Mucosa of descending colon (tissue), 3 donors: Measurements from ENCODE around the gene SLAMF1. TPM values are rescaled to one million over a fixed set of nuclear protein-coding genes. Genes with fewer than 3 reads are reported as not detected.
A peak's percentile ranks its signal among the peaks of the same experiment; 100 is the strongest.
"Not testable (repeated sequence)": the region's sequence is repeated elsewhere in the genome, so short reads cannot be mapped to it uniquely, and the experiment has no call there.

Experiments used
- ATAC-seq: fragments of 200-7000 bp; cut with Tn5 transposase; one replicate; pipeline ENCODE4 v1.9.1; 2020; ENCODE audit warnings: mild to moderate bottlenecking, moderate library complexity
- DNase-seq, 3 donors: peaks; one replicate each; pipeline ENCODE4 v3.0.0-alpha.2; 2020
- H3K36me3 ChIP-seq: fragments of 200-600 bp; one replicate; pipeline ENCODE4 v1.8.0; 2021; ENCODE audit warnings: low read depth, mild to moderate bottlenecking
- H3K4me1 ChIP-seq: fragments of 200-600 bp; one replicate; pipeline ENCODE4 v1.8.0; 2021; ENCODE audit warnings: low read depth, mild to moderate bottlenecking
- H3K4me3 ChIP-seq: fragments of 200-600 bp; one replicate; pipeline ENCODE4 v1.8.0; 2021; ENCODE audit warnings: mild to moderate bottlenecking
- H3K9me3 ChIP-seq: fragments of 200-600 bp; one replicate; pipeline ENCODE4 v1.8.0; 2021; ENCODE audit warnings: mild to moderate bottlenecking
- CTCF ChIP-seq: fragments of 200-600 bp; IDR thresholded peaks from one replicate; pipeline ENCODE4 v1.8.0; 2022; ENCODE audit warnings: antibody characterized with exemption, mild to moderate bottlenecking
- intact Hi-C, 2 donors: fragments of 100-400 bp; cut with DNase I in 1 of 2; cut with micrococcal nuclease in 1 of 2; formaldehyde crosslinking; loops; one replicate each; pipeline versions ENCODE4 v1.11.0 to v1.11.1; 2022; cut with DNase I, micrococcal nuclease
- total RNA-seq, 3 donors: library from RNA; stranded (reverse); fragmentation: NEBNext Ultra II Directional in 2 of 3; extraction: Animal tissue kit (Norgen Biotek cat#: 25700) in 2 of 3; gene quantifications; one replicate each; pipeline versions ENCODE4 v1.2.1 to v1.2.4, GENCODE V29; 2021 to 2023
- donor health status: DM: no; HTN: no; CAD: no; lungs with moderate emphysema.
- donor health status: DM: no; HTN: no; CAD: no.
- donor health status: DM: no; HTN: yes; CAD: no.

SLAMF1 gene
- total RNA-seq, 3 donors from 2014 or later: 1.1 to 2.2 (median 1.6) TPM

DNA sequence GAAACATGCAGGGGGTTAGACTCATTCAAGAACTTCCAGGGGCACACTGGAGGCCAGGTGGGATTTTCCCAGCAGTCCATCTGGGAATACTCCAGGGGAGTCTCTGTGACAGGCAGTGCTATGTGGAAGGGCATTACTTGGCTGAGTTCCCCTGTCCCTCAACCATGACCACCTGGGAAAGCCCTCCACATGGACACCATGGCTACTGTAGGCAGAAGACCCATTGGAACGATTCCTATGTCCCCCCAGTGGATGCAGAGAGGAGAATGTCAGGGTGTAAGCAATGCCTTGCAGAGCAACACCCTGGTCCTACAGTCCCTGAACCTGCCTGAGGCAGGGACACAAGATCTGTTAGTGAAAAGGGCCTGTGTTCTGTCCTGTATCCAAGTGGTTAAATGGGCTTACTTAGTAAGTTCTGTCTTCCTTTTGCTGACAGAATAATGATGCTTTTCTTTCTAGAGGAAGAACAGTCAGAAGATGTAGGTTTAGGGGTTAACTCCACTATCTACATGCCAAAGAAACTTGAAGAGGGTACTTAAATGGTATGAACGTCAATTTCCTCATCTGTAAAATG lies 13.4 kb downstream of the SLAMF1 start:
- intact Hi-C loops: no loop called here
- no peak for TF ChIP-seq CTCF
- no peaks in the 10 kb centered on the region for H3K9me3 ChIP-seq
- no peak for ATAC-seq
- H3K36me3 ChIP-seq: no peaks in the 10 kb centered on the region
- no peak overlapping the region for H3K4me3 ChIP-seq
- H3K4me1 ChIP-seq: no peaks in the 10 kb centered on the region
- DNase-seq: no peak

DNA sequence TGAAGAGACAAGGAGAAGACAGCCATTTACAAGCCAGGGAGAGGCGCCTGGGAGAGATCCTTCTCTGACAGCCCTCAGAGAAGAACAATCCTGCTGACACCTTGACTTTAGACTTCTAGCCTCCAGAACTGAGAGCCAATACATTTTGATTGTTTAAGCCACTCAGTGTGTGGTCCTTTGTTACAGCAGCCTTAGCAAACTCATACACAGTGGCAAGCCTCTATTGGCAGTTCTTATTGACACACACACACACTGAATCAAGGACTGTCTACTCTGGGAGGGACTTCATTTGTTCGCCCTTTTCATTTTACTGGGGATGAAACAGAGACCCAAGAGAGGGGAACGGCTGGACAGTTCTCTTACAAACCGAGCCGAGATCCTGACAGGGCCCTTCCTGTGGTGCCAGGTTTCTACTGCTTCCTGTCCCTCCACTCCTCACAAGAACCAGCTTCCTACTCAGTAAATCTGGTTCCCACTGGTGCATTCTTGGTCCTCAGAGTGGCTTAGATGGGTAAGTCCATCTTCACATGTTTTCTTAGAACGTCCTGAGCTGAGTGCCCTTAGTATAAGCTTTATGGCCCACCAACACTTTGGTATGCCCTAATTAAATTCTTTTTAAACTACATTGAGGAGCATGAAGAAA lies 14.7 kb downstream of the SLAMF1 start:
- intact Hi-C loops: no loop called here
- no peak overlapping the region for H3K4me3 ChIP-seq
- H3K9me3 ChIP-seq: no peaks in the 10 kb centered on the region
- no peak for TF ChIP-seq CTCF
- H3K36me3 ChIP-seq: no peaks in the 10 kb centered on the region
- ATAC-seq: no peak
- no peak for DNase-seq
- no peaks in the 10 kb centered on the region for H3K4me1 ChIP-seq

DNA sequence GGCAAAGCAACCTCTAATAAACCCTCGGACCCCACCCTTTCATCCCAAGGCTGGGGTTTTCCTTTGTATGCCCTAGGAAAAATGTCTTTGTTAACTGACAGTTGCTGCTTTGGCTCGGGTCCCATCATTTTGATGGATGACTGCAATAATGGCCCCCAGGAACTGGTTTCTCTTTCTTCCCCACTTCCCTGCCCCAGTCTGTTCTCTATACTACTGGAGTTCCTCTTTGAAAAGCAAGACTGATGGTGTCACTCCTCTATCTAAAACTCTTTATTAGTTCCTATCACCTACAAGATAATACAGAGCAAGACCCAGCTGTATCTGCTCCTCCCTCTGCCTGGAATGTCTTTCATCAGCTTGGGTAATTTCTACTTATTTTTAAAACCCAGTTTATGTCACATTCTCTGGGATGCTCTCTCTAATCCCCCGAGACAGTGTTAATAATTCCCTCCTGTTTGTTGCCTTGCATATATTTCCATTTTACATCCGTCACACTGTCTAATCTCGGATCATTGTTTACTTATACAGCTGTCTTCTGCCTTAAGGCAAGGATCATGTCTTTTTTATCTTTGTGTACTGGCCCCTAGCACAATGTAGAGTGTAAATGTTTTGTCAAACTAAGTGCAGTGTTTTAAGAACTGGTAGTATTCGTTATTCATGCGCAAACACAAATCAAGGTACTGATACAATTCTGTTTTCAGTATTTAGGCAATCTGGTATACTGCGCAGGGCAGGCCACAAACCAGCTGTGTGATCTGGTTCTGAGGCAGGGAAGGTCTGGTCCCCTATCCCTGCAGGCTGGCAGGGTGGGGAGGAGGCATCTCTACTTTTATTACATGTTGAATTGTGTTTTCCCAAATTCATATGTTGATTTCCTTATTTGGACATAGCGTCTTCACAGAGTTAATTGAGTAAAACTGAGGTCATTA lies 16.1 kb downstream of the SLAMF1 start:
- Histone ChIP-seq H3K9me3 (no peaks in the 10 kb centered on the region), H3K4me1 (no peaks in the 10 kb centered on the region), H3K36me3 (no peaks in the 10 kb centered on the region), H3K4me3 (no peak overlapping the region)
- no peak for ATAC-seq
- no peak for DNase-seq
- no peak for TF ChIP-seq CTCF
- intact Hi-C loops: no loop called here

DNA sequence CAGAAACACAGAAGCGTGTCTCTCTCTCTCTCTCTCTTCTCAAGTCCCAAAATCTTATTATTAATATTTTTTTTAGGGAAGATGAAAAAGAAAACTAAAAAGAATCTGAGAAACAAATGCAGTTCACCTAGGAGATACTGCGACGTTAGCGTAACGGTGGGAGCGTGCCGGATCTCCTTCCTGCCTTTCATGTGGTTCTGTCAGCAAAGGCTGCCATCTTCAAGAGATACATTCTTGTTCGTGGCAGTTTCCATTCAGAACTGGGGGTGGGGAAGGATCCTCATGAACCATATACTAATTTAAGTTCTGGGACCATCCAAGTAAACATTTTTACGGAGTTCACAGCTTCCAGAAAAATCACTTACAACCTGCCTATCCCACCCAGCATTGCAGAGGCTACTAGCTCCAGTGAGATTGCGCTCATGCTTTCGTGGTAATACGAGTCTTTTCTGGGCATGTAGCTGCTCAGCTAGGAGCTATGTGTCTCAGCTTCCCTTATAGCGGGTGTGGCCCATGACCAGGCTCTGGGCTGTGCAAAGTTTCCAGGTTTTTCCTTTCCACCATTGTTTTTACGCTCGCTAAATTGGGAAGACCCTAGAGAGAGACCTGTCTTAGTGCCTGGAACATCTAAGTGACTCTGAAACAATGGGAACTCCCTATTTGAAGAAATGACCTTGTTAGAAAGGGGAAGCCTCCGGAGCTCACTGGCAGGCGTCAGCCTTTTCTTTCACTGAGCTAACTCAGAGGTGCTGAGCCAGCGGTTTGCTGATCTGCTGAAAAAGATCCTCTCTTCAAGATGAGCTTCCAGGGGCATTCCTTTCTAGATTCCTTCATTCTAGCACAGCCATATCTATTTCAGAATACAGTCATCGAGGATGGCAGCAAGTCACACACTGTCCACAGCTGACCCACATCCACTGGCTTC lies 17.3 kb downstream of the SLAMF1 start:
- peak; percentile 69 for ATAC-seq
- H3K9me3 ChIP-seq: no peaks in the 10 kb centered on the region
- DNase-seq: peak in 2 of 3 donors; percentile 53 to 65
- TF ChIP-seq CTCF: no peak
- intact Hi-C loops: no loop called here
- no peaks in the 10 kb centered on the region for H3K36me3 ChIP-seq
- H3K4me1 ChIP-seq: no peaks in the 10 kb centered on the region
- H3K4me3 ChIP-seq: no peak overlapping the region

DNA sequence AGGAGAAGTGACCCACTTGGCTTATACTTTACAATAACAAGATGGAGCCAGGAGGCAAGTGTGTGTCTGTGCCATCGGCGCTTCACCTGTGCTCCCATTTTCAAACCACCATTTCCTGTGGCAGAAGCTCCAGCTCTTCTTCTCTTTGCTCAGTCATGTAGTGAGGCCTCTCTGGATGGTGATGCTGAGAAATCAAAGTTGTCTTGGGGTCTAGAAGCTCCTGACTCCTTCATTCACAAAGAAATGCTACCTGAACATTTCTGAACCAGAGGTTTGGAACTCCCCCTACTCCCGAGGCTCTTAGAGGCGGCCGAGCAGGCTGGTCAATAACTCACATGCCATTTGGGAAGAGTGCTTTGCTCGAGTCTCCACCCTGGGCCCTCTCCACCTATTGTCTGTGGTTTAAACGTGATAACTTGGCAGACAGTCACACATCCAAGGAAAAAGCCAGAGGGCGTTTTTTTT lies 18.0 kb downstream of the SLAMF1 start:
- Histone ChIP-seq H3K4me1 (no peaks in the 10 kb centered on the region), H3K9me3 (no peaks in the 10 kb centered on the region), H3K4me3 (no peak overlapping the region), H3K36me3 (no peaks in the 10 kb centered on the region)
- intact Hi-C loops: no loop called here
- no peak for TF ChIP-seq CTCF
- no peak for ATAC-seq
- DNase-seq: no peak

- H3K9me3 ChIP-seq, intact Hi-C loops, H3K36me3 ChIP-seq, DNase-seq, ATAC-seq, H3K4me1 ChIP-seq, H3K4me3 ChIP-seq: not testable (repeated sequence)
Observed at GRCh38 chr1:160627677-160628289, 19.1 kb downstream of the SLAMF1 start.
